Measurements from ENCODE around the gene CTTNBP2NL. TPM values are rescaled to one million over a fixed set of nuclear protein-coding genes. Genes with fewer than 3 reads are reported as not detected.
"Not testable (repeated sequence)": the region's sequence is repeated elsewhere in the genome, so short reads cannot be mapped to it uniquely, and the experiment has no call there.

The CTTNBP2NL gene
- total RNA-seq, 1 donor, result 32.2 TPM

DNA sequence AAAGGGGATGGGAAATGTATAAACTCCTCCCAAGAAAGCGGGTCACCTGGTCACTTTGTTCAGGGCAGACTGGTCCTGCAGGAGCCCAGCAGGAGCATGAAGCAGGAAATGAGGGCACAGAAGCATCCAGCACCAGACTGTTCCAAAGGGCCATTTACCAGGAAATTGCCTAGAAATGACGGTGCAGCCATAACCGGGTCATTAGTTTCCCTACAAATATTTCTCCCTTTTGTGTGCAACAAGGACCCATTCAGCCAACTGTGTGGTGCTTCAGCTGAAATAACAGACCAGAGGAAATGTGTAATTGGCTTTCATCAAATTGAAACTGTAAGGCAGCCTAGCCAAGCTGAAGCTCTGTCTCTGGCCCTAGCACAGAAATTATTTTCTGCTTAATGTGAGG lies 7.6 kb upstream of the CTTNBP2NL start:
- peak overlapping the region; percentile 12 for H3K4me2 ChIP-seq (ENCODE audit: insufficient read depth, low read length)

DNA sequence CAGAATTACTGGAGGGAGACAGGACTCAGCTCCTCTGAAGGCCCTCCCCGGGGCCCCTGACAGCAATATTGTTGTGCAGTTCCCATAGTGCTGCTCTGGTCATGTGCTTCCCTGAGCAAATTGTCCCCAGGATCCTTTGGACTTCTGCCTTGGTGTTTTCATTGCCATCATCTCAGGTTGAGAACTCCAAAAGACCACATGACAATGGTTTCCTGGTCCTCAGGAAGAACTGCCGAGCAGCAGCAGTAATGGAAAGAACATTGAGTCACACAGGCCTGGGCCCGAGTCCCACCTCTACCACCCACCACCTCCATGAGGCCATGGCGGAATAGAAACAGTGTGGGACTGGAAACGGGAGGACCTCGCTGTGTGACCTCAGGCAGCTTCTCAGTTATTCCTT lies 6.3 kb upstream of the CTTNBP2NL start:
- H2AFZ ChIP-seq (ENCODE audit: low read length), result peak overlapping the region; percentile 30

More for the DNA sequence above, 7.6 kb upstream of the CTTNBP2NL start:
- peak overlapping the region; percentile 74 for H2AFZ ChIP-seq (ENCODE audit: low read length)
- TF ChIP-seq, protein P1, sequence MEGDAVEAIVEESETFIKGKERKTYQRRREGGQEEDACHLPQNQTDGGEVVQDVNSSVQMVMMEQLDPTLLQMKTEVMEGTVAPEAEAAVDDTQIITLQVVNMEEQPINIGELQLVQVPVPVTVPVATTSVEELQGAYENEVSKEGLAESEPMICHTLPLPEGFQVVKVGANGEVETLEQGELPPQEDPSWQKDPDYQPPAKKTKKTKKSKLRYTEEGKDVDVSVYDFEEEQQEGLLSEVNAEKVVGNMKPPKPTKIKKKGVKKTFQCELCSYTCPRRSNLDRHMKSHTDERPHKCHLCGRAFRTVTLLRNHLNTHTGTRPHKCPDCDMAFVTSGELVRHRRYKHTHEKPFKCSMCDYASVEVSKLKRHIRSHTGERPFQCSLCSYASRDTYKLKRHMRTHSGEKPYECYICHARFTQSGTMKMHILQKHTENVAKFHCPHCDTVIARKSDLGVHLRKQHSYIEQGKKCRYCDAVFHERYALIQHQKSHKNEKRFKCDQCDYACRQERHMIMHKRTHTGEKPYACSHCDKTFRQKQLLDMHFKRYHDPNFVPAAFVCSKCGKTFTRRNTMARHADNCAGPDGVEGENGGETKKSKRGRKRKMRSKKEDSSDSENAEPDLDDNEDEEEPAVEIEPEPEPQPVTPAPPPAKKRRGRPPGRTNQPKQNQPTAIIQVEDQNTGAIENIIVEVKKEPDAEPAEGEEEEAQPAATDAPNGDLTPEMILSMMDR (IDR thresholded peaks at IDR 0.05; ENCODE audit: extremely low read depth, low read depth, low read length), result no peak
- H3K36me3 ChIP-seq (ENCODE audit: insufficient read depth, low read length), result no peaks in the 10 kb centered on the region
- peak overlapping the region; percentile 17 for H3K27ac ChIP-seq (ENCODE audit: low read depth, low read length)
- H4K20me1 ChIP-seq (ENCODE audit: insufficient read depth, low read length), result no peaks in the 10 kb centered on the region
- no peak overlapping the region for H3K4me3 ChIP-seq (ENCODE audit: insufficient read depth, low read length)
- DNase-seq (ENCODE audit: insufficient read length, low spot score, missing footprints), result no peak
- no peaks in the 10 kb centered on the region for H3K9me3 ChIP-seq (ENCODE audit: low read depth, low read length)
- H3K79me2 ChIP-seq (ENCODE audit: insufficient read depth, low read length), result peaks cover 3% of the 10 kb centered on the region
- peaks cover 6% of the 10 kb centered on the region for H3K27me3 ChIP-seq (ENCODE audit: insufficient read depth, low read length)
- H3K4me1 ChIP-seq (ENCODE audit: insufficient read depth, low read length), result peaks cover 17% of the 10 kb centered on the region

DNA sequence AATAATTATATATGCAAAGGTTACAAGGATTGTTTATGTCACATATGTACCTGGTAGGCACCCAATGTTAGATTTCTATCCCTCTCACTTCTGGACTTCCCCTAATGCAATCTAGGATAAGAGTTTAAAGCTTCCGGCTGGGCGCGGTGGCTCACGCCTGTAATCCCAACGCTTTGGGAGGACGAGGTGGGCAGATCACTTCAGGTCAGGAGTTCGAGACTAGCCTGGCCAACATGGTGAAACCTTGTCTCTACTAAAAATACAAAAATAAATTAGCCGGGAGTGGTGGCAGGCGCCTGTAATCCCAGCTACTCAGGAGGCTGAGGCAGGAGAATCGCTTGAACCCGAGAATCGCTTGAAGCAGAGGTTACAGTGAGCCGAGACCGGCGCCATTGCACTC lies 5.7 kb upstream of the CTTNBP2NL start:
- Histone ChIP-seq H3K4me3 (ENCODE audit: insufficient read depth, low read length) (peak overlapping the region; percentile 73), H3K4me2 (ENCODE audit: insufficient read depth, low read length) (peak overlapping the region; percentile 93), H3K27ac (ENCODE audit: low read depth, low read length) (peak overlapping the region; percentile 70), H2AFZ (ENCODE audit: low read length) (peak overlapping the region; percentile 94), H3K4me1 (ENCODE audit: insufficient read depth, low read length) (peaks cover 34% of the 10 kb centered on the region)
- H3K9me3 ChIP-seq (ENCODE audit: low read depth, low read length); DNase-seq (ENCODE audit: insufficient read length, low spot score, missing footprints); H3K36me3 ChIP-seq (ENCODE audit: insufficient read depth, low read length); H3K27me3 ChIP-seq (ENCODE audit: insufficient read depth, low read length); H4K20me1 ChIP-seq (ENCODE audit: insufficient read depth, low read length); H3K79me2 ChIP-seq (ENCODE audit: insufficient read depth, low read length): not testable (repeated sequence)

More for the DNA sequence above, 6.3 kb upstream of the CTTNBP2NL start:
- H4K20me1 ChIP-seq (ENCODE audit: insufficient read depth, low read length), result no peaks in the 10 kb centered on the region
- no peak overlapping the region for H3K4me3 ChIP-seq (ENCODE audit: insufficient read depth, low read length)
- peaks cover 3% of the 10 kb centered on the region for H3K79me2 ChIP-seq (ENCODE audit: insufficient read depth, low read length)
- H3K27me3 ChIP-seq (ENCODE audit: insufficient read depth, low read length), result no peaks in the 10 kb centered on the region
- H3K9me3 ChIP-seq (ENCODE audit: low read depth, low read length), result no peaks in the 10 kb centered on the region
- no peak overlapping the region for H3K27ac ChIP-seq (ENCODE audit: low read depth, low read length)
- TF ChIP-seq, protein P1 (IDR thresholded peaks at IDR 0.05; ENCODE audit: extremely low read depth, low read depth, low read length), result no peak
- H3K4me1 ChIP-seq (ENCODE audit: insufficient read depth, low read length), result peaks cover 28% of the 10 kb centered on the region
- no peak for DNase-seq (ENCODE audit: insufficient read length, low spot score, missing footprints)
- no peak overlapping the region for H3K4me2 ChIP-seq (ENCODE audit: insufficient read depth, low read length)
- no peaks in the 10 kb centered on the region for H3K36me3 ChIP-seq (ENCODE audit: insufficient read depth, low read length)

DNA sequence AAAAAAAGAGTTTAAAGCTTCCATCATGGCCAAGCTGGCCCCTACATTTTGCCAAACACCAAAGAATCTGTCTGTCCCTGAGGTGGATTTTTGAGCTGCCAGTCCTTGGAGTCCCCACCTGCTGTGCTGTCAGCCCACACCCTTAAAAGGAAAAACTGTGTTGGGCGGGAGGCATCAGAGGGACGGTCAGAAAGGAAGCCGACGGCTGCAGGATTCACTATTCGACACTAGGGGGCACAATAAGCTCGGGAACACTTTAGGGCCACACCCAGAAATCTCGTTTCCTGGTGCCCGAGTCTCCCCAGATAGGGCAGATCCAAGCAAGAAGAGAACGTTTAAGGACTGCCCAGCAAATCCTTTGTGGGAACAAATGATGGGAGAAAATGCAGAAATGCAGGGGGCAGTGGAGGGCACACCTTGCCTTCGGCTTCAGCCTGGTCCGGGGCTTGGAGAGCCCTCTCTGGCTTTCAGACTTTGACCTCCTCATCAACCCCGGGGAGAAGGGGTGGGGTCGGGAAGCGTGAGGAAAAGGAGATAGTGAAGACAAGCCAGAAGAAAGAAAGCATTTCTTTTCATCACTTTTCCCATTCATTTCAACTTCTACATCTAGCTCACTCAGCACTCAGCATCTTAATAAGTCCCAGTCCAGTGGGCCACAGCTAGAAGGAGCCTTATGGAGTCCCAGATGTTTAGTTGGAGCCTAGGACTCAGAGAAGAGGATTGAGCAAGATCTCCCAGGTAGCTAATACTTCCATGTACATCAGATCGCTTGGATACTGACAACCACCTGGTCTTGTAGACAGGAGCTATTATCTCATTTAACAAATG lies 5.0 kb upstream of the CTTNBP2NL start:
- TF ChIP-seq, protein P1 (IDR thresholded peaks at IDR 0.05; ENCODE audit: extremely low read depth, low read depth, low read length), result peak; percentile 96
- H3K27me3 ChIP-seq (ENCODE audit: insufficient read depth, low read length), result no peaks in the 10 kb centered on the region
- no peaks in the 10 kb centered on the region for H3K9me3 ChIP-seq (ENCODE audit: low read depth, low read length)
- peaks cover 3% of the 10 kb centered on the region for H3K79me2 ChIP-seq (ENCODE audit: insufficient read depth, low read length)
- peak overlapping the region; percentile 93 for H3K4me2 ChIP-seq (ENCODE audit: insufficient read depth, low read length)
- H3K36me3 ChIP-seq (ENCODE audit: insufficient read depth, low read length), result no peaks in the 10 kb centered on the region
- peak; percentile 85 for DNase-seq (ENCODE audit: insufficient read length, low spot score, missing footprints)
- peak overlapping the region; percentile 73 for H3K4me3 ChIP-seq (ENCODE audit: insufficient read depth, low read length)
- H3K27ac ChIP-seq (ENCODE audit: low read depth, low read length), result peak overlapping the region; percentile 70
- H4K20me1 ChIP-seq (ENCODE audit: insufficient read depth, low read length), result no peaks in the 10 kb centered on the region
- H2AFZ ChIP-seq (ENCODE audit: low read length), result peak overlapping the region; percentile 94
- peaks cover 39% of the 10 kb centered on the region for H3K4me1 ChIP-seq (ENCODE audit: insufficient read depth, low read length)
